Measurements from ENCODE around the gene C1QTNF7. TPM values are rescaled to one million over a fixed set of nuclear protein-coding genes. Genes with fewer than 3 reads are reported as not detected.

Gene C1QTNF7
- total RNA-seq, 6 donors from 2014 or later: 2.3 to 13.3 (median 7.9) TPM

Small RNAs within 50 kb of the gene (small RNA-seq; reads per million reads assigned to genes)
- 0 reads per million in 4 donors for gene AC007016.1

Other genes starting within 250 kb of the C1QTNF7 start
- gene CC2D2A, start 41.8 kb downstream of the C1QTNF7 start, total RNA-seq: 10 to 100 TPM; 16.3 to 47.4 (median 25.1) TPM
- gene FBXL5, start 227.3 kb downstream of the C1QTNF7 start, total RNA-seq: 100 to 1,000 TPM in 2 of 6 donors, 10 to 100 TPM in 4; 52.4 to 146 (median 94.9) TPM

Data from upper lobe of left lung (tissue), 6 donors.